Measurements from ENCODE around the gene MTCH2.

The MTCH2 gene

DNA sequence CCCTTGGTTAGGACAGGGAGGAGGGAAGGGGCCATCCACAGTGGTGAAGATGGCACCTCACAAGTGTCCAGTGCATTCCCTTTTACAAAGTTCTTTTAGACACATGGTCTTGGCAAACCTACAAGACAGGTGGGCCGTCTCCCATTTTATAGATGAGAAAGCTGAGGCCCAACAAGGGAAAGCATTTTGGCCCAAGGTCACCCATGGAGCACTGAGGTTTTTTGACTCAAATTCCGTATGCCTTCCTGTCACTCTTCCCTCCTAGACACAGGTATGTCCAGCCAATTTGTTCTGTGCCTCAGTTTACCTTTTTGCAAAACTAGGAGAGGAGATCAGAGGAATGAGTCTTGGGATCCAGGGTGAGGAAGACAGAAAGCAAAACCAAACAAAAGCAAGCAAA lies 49.4 kb downstream of the MTCH2 start:
- no peak for DNase-seq (ENCODE audit: low read depth)
- no peak overlapping the region for H3K4me3 ChIP-seq (ENCODE audit: low read depth, low read length)
- TF ChIP-seq, protein P1, sequence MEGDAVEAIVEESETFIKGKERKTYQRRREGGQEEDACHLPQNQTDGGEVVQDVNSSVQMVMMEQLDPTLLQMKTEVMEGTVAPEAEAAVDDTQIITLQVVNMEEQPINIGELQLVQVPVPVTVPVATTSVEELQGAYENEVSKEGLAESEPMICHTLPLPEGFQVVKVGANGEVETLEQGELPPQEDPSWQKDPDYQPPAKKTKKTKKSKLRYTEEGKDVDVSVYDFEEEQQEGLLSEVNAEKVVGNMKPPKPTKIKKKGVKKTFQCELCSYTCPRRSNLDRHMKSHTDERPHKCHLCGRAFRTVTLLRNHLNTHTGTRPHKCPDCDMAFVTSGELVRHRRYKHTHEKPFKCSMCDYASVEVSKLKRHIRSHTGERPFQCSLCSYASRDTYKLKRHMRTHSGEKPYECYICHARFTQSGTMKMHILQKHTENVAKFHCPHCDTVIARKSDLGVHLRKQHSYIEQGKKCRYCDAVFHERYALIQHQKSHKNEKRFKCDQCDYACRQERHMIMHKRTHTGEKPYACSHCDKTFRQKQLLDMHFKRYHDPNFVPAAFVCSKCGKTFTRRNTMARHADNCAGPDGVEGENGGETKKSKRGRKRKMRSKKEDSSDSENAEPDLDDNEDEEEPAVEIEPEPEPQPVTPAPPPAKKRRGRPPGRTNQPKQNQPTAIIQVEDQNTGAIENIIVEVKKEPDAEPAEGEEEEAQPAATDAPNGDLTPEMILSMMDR (IDR thresholded peaks at IDR 0.05; ENCODE audit: insufficient read depth, low read depth, low read length, missing control alignments): no peak

DNA sequence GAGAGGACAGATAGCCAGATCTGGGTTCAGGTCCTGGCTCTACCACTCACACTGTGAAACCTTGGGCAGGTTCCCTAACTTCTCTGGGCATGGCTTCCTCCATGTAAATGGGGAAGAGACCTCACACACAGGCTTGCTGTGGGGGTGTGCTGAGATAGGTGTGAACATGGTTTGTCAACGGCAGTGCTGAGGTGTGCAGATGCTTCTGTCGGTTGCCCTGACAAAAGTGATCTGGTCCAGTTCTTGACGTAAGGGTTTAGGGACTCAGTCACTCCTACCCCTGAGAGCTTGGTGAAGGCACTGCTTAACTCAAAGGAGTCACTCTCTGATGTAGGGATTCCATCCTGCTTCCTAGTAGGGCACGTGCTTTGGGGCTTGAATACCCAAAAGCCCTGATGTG lies 50.1 kb downstream of the MTCH2 start:
- no peak overlapping the region for H3K4me3 ChIP-seq (ENCODE audit: low read depth, low read length)
- DNase-seq (ENCODE audit: low read depth): no peak
- TF ChIP-seq, protein P1 (IDR thresholded peaks at IDR 0.05; ENCODE audit: insufficient read depth, low read depth, low read length, missing control alignments): no peak

DNA sequence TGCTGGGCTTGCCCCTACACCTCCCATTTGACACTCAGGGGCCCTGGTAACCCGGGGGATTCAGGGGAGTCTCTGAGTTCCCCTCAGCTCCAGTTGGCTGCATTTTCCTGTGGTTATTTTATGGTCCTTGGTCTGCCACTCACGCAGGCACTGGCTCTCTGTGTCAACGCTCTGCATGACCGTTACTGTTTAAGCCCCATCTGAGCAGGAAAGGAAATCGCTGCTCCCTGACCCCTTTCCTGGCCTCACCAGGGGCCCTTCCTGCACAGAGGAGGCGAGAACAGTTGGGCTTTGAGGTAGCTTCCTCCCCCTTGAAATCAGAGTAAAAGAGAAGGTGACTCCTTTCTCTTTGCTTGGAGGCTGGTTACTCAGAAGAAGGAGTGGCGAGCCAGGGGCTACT lies 50.6 kb downstream of the MTCH2 start:
- H3K4me3 ChIP-seq (ENCODE audit: low read depth, low read length): no peak overlapping the region
- TF ChIP-seq, protein P1 (IDR thresholded peaks at IDR 0.05; ENCODE audit: insufficient read depth, low read depth, low read length, missing control alignments): no peak
- no peak for DNase-seq (ENCODE audit: low read depth)

DNA sequence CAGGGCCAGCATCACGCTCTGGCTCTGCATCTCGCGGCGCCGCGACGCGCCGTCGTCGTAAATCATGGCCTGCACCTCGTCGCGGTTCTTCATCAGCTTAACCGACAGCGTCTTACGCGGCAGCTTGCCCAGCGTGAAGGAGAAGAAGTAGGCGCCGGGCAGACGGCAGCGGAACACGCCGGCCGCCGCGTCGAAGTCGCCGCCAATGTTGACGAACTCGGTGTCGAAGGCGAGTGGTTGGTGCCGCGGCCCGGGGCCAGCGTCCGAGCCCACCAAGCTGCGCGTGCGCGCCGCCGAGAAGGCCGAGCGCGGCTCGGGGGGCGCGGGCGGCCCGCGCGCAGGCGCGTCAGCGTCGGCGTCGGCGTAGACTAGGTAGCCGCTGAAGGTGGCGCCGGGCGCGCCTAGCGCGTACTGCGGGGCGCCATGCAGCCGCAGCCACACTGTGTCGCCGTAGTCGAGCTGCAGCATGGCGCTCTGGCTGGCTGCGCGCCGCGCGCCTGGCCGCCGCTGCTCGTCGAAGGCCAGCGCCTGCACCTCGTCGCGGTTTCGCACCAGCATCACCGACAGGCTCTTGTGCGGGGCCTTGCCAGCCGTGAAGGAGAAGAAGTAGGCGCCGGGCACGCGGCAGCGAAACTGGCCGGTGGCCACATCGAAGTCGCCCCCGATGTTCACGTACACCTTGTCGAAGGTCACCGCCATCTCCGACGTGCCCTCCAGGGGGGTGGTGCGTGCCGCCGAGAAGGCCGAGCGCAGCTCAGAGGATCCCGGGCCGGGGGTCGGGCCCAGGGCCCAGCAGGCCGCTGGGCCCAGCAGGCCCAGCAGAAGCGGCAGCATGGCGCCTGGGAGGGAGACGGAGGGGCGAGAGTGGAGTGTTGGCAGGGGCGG lies 52.1 kb downstream of the MTCH2 start:
- no peak for DNase-seq (ENCODE audit: low read depth)

GRCh38 chr11:47589584-47589976 lies 52.8 kb downstream of the MTCH2 start:
- TF ChIP-seq, protein P1 (IDR thresholded peaks at IDR 0.05; ENCODE audit: insufficient read depth, low read depth, low read length, missing control alignments): no peak
- no peak for DNase-seq (ENCODE audit: low read depth)
- no peak overlapping the region for H3K4me3 ChIP-seq (ENCODE audit: low read depth, low read length)

More for the DNA sequence above, 52.1 kb downstream of the MTCH2 start:
- no peak overlapping the region for H3K4me3 ChIP-seq (ENCODE audit: low read depth, low read length)
- TF ChIP-seq, protein P1 (IDR thresholded peaks at IDR 0.05; ENCODE audit: insufficient read depth, low read depth, low read length, missing control alignments): no peak

DNA sequence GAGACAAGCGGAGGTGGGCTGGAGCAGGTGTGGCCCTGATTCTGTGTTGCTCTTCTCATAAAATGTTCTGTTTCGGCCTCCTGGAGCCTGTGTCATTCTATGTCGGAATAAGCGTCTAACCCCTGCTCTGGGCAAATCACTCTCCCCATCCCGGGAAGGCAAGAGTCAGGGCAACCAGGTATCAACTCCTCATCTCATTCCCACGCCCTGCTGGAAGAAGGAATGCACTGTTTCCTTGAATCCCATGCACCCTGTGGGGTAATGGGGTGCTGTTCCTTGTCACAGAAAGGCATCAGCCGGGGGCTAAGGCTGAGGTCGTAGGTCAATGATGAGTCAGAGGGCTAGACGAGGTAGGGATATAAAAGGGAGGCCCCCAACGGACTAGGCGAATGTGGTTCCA lies 53.2 kb downstream of the MTCH2 start:
- DNase-seq (ENCODE audit: low read depth): no peak
- no peak overlapping the region for H3K4me3 ChIP-seq (ENCODE audit: low read depth, low read length)
- TF ChIP-seq, protein P1 (IDR thresholded peaks at IDR 0.05; ENCODE audit: insufficient read depth, low read depth, low read length, missing control alignments): no peak

All from GM12865 (cell line).